ENCODE results near the gene FBXO27. TPM values are rescaled to one million over a fixed set of nuclear protein-coding genes. Genes with fewer than 3 reads are reported as not detected.

FBXO27 gene
- total RNA-seq, 4 donors from 2014 or later: 12.0 to 37.9 (median 26.1) TPM

GRCh38 chr19:39009001-39009400 is 23.3 kb downstream of the FBXO27 start:
- Histone ChIP-seq H3K27me3 (no peaks in the 10 kb centered on the region), H3K36me3 (no peaks in the 10 kb centered on the region), H3K4me3 (no peak overlapping the region), H3K9me3 (no peaks in the 10 kb centered on the region), H3K27ac (no peak overlapping the region), H3K4me1 (no peaks in the 10 kb centered on the region)
- TF ChIP-seq, protein P1, sequence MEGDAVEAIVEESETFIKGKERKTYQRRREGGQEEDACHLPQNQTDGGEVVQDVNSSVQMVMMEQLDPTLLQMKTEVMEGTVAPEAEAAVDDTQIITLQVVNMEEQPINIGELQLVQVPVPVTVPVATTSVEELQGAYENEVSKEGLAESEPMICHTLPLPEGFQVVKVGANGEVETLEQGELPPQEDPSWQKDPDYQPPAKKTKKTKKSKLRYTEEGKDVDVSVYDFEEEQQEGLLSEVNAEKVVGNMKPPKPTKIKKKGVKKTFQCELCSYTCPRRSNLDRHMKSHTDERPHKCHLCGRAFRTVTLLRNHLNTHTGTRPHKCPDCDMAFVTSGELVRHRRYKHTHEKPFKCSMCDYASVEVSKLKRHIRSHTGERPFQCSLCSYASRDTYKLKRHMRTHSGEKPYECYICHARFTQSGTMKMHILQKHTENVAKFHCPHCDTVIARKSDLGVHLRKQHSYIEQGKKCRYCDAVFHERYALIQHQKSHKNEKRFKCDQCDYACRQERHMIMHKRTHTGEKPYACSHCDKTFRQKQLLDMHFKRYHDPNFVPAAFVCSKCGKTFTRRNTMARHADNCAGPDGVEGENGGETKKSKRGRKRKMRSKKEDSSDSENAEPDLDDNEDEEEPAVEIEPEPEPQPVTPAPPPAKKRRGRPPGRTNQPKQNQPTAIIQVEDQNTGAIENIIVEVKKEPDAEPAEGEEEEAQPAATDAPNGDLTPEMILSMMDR (IDR thresholded peaks at IDR 0.05): no peak
- TF ChIP-seq POLR2A (IDR thresholded peaks at IDR 0.05) (no peak), EP300 (IDR thresholded peaks at IDR 0.05) (no peak), POLR2AphosphoS5 (IDR thresholded peaks at IDR 0.05) (no peak)
- no peak for DNase-seq (ENCODE audit: low spot score in 2 of 2)
- 92% methylated on average over 6 of the region's 6 CpGs for WGBS

- no peak for TF ChIP-seq POLR2A (IDR thresholded peaks at IDR 0.05)
- TF ChIP-seq POLR2AphosphoS5 (IDR thresholded peaks at IDR 0.05): no peak
- no peak for TF ChIP-seq EP300 (IDR thresholded peaks at IDR 0.05)
- TF ChIP-seq, protein P1 (IDR thresholded peaks at IDR 0.05): no peak
- H3K27me3 ChIP-seq: no peaks in the 10 kb centered on the region
- no peak overlapping the region for H3K4me3 ChIP-seq
- no peaks in the 10 kb centered on the region for H3K36me3 ChIP-seq
- H3K27ac ChIP-seq: no peak overlapping the region
- no peaks in the 10 kb centered on the region for H3K9me3 ChIP-seq
- WGBS: 97% methylated on average over 6 of the region's 6 CpGs
- H3K4me1 ChIP-seq: no peaks in the 10 kb centered on the region
- no peak for DNase-seq (ENCODE audit: low spot score in 2 of 2)
Observed at GRCh38 chr19:39008137-39008536, 24.2 kb downstream of the FBXO27 start.

DNA sequence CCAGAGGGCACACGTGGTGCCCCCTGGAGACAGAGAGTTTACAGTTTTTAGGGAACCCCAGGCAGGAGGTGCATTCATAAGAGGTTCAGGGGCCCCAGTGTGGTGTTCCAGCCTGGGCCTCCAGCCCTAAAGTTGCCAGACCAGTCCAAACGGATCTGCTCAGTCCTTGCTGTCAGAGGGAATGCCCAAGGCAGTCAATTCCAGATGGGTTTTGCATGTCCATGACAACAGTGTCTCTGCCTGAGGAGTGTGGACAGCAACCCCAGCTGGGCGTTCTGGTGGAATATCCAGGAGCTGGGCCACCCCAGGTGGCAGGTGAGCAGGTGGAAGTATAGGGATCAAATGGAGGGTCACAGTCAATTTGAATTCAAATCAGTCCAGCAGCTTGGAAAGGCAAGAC is 25.3 kb downstream of the FBXO27 start:
- H3K4me1 ChIP-seq: no peaks in the 10 kb centered on the region
- no peaks in the 10 kb centered on the region for H3K36me3 ChIP-seq
- H3K9me3 ChIP-seq: no peaks in the 10 kb centered on the region
- no peak for DNase-seq (ENCODE audit: low spot score in 2 of 2)
- no peak overlapping the region for H3K27ac ChIP-seq
- H3K27me3 ChIP-seq: no peaks in the 10 kb centered on the region
- WGBS: 39% methylated on average over 3 of the region's 3 CpGs
- no peak for TF ChIP-seq EP300 (IDR thresholded peaks at IDR 0.05)
- TF ChIP-seq, protein P1 (IDR thresholded peaks at IDR 0.05): no peak
- TF ChIP-seq POLR2AphosphoS5 (IDR thresholded peaks at IDR 0.05): no peak
- TF ChIP-seq POLR2A (IDR thresholded peaks at IDR 0.05): no peak
- no peak overlapping the region for H3K4me3 ChIP-seq

- no peaks in the 10 kb centered on the region for H3K9me3 ChIP-seq
- TF ChIP-seq, protein P1 (IDR thresholded peaks at IDR 0.05): no peak
- no peak for TF ChIP-seq POLR2AphosphoS5 (IDR thresholded peaks at IDR 0.05)
- TF ChIP-seq EP300 (IDR thresholded peaks at IDR 0.05): no peak
- TF ChIP-seq POLR2A (IDR thresholded peaks at IDR 0.05): no peak
- no peaks in the 10 kb centered on the region for H3K27me3 ChIP-seq
- whole genome bisulfite sequencing: 61% methylated on average over 9 of the region's 9 CpGs
- H3K27ac ChIP-seq: no peak overlapping the region
- no peak for DNase-seq (ENCODE audit: low spot score in 2 of 2)
- no peak overlapping the region for H3K4me3 ChIP-seq
- H3K36me3 ChIP-seq: no peaks in the 10 kb centered on the region
- no peaks in the 10 kb centered on the region for H3K4me1 ChIP-seq
Observed at GRCh38 chr19:39004403-39004802, 27.9 kb downstream of the FBXO27 start.

GRCh38 chr19:39003796-39004195 is 28.6 kb downstream of the FBXO27 start:
- WGBS: 81% methylated on average over 4 of the region's 4 CpGs

More at GRCh38 chr19:39003796-39004195, 28.6 kb downstream of the FBXO27 start:
- Histone ChIP-seq H3K27ac (no peak overlapping the region), H3K4me1 (no peaks in the 10 kb centered on the region), H3K4me3 (no peak overlapping the region), H3K36me3 (no peaks in the 10 kb centered on the region), H3K27me3 (no peaks in the 10 kb centered on the region), H3K9me3 (no peaks in the 10 kb centered on the region)
- DNase-seq (ENCODE audit: low spot score in 2 of 2): no peak
- TF ChIP-seq, protein P1 (IDR thresholded peaks at IDR 0.05): no peak
- TF ChIP-seq POLR2A (IDR thresholded peaks at IDR 0.05) (no peak), EP300 (IDR thresholded peaks at IDR 0.05) (no peak), POLR2AphosphoS5 (IDR thresholded peaks at IDR 0.05) (no peak)
